ENCODE data around the gene PRXL2A.

The PRXL2A gene

GRCh38 chr10:80452640-80453039 lies 44.3 kb downstream of the PRXL2A start:
- TF ChIP-seq POU6F1 (CRISPR knock-in tag; IDR thresholded peaks at IDR 0.05; ENCODE audit: borderline replicate concordance, low read depth) (no peak), ZFP30 (CRISPR knock-in tag; IDR thresholded peaks at IDR 0.05) (no peak), ARNTL (CRISPR knock-in tag; IDR thresholded peaks at IDR 0.05; ENCODE audit: borderline replicate concordance, low read depth) (no peak), ZNF8 (CRISPR knock-in tag; IDR thresholded peaks at IDR 0.05) (no peak), OSR1 (CRISPR knock-in tag; IDR thresholded peaks at IDR 0.05) (no peak), CSDC2 (CRISPR knock-in tag; IDR thresholded peaks at IDR 0.05) (no peak), CSRNP3 (CRISPR knock-in tag; IDR thresholded peaks at IDR 0.05) (no peak), ZNF565 (CRISPR knock-in tag; conservative IDR thresholded peaks at IDR 0.05; ENCODE audit: low read depth) (no peak), ZFP3 (CRISPR knock-in tag; IDR thresholded peaks at IDR 0.05) (no peak), RARB (CRISPR knock-in tag; IDR thresholded peaks at IDR 0.05) (no peak), ZC3H10 (CRISPR knock-in tag; IDR thresholded peaks at IDR 0.05) (no peak), SNAI2 (CRISPR knock-in tag; IDR thresholded peaks at IDR 0.05) (no peak)

GRCh38 chr10:80453056-80453841 lies 44.9 kb downstream of the PRXL2A start:
- TF ChIP-seq CREB5 (CRISPR knock-in tag; IDR thresholded peaks at IDR 0.05; ENCODE audit: low read depth) (no peak), ZFP30 (CRISPR knock-in tag; IDR thresholded peaks at IDR 0.05) (0 out of 2 replicates have a peak, but pooled peaks have one; percentile 13)
- no peak for ATAC-seq

More at GRCh38 chr10:80452640-80453039, 44.3 kb downstream of the PRXL2A start:
- ATAC-seq = no peak

- no peak; the same call in 1 of the 2 replicates for TF ChIP-seq ZFP30 (CRISPR knock-in tag; IDR thresholded peaks at IDR 0.05)
- no peak for TF ChIP-seq POU6F1 (CRISPR knock-in tag; IDR thresholded peaks at IDR 0.05; ENCODE audit: borderline replicate concordance, low read depth)
- TF ChIP-seq GLIS3 (CRISPR knock-in tag; IDR thresholded peaks at IDR 0.05) = no peak
- no peak for TF ChIP-seq CSRNP3 (CRISPR knock-in tag; IDR thresholded peaks at IDR 0.05)
- TF ChIP-seq TSHZ2 (CRISPR knock-in tag; IDR thresholded peaks at IDR 0.05) = 0 out of 2 replicates have a peak, but pooled peaks have one; percentile 16
- no peak for TF ChIP-seq BACH2 (CRISPR knock-in tag; IDR thresholded peaks at IDR 0.05; ENCODE audit: borderline replicate concordance)
- no peak for TF ChIP-seq ZNF70 (CRISPR knock-in tag; IDR thresholded peaks at IDR 0.05)
- TF ChIP-seq CSDC2 (CRISPR knock-in tag; IDR thresholded peaks at IDR 0.05) = 0 out of 2 replicates have a peak, but pooled peaks have one; percentile 46
- ATAC-seq = peak; percentile 86
Measured at GRCh38 chr10:80453842-80454512, 45.6 kb downstream of the PRXL2A start, which contains the start of gene TSPAN14. Gene TSPAN14 (plus strand): TSS chr10:80454310. CDS start chr10:80489234, 34,924 bp downstream.
